ENCODE measurements around the gene RAB22A. TPM values are rescaled to one million over a fixed set of nuclear protein-coding genes. Genes with fewer than 3 reads are reported as not detected.
A peak's percentile ranks its signal among the peaks of the same experiment; 100 is the strongest.

Gene RAB22A
- polyA plus RNA-seq, 1 donor (not counting 4 experiments of a cell fraction or from before 2014, with no cell fraction given): 22.9 TPM

DNA sequence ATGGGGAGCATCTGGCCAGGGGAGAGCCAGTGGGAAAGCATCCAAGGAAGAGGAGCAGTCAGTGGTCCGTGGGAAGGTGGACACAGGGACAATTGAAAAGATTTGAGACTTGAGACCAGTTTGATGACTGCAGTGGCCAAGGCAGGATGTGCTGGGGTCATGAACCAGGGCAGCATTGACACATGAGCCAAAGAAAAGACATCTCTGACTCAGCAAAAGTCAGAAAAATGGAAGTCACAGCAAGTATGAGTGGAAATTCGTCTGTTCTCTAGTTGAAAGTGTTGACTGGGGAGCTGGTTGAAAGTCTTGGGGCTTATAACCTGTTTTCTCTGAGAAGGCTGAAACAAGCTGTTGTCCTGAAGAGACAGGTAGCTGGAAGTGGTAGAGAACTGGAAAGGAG, 31.3 kb downstream of the RAB22A start:
- peaks cover 52% of the 10 kb centered on the region for H3K4me1 ChIP-seq (ENCODE audit: control insufficient read depth, extremely low read depth, insufficient read depth, low read length)
- dilution Hi-C loops (cut with MboI; ENCODE audit: extremely low pct_ligation_motif_present, low sequenced_read_pairs): no loop called here
- H3K9ac ChIP-seq (ENCODE audit: control insufficient read depth, extremely low read depth, insufficient read depth, low read length): no peak overlapping the region
- H3K9me3 ChIP-seq (ENCODE audit: control insufficient read depth, low read depth, low read length): no peaks in the 10 kb centered on the region
- no peaks in the 10 kb centered on the region for H4K20me1 ChIP-seq (ENCODE audit: control insufficient read depth, extremely low read depth, insufficient read depth, low read length)
- no peak overlapping the region for H3K4me3 ChIP-seq (ENCODE audit: control insufficient read depth in 2 of 3, extremely low read depth in 1 of 3, insufficient read depth in 2 of 3, low read depth in 1 of 3, low read length in 3 of 3)
- DNase-seq (ENCODE audit: low read depth, low spot score): no peak
- H3K36me3 ChIP-seq (ENCODE audit: control insufficient read depth in 2 of 2, extremely low read depth in 1 of 2, insufficient read depth in 2 of 2, low read length in 2 of 2): peaks cover 9 to 18% of the 10 kb centered on the region in 2 experiments
- H3K27ac ChIP-seq (ENCODE audit: control insufficient read depth, insufficient read depth, low read length): peak overlapping the region; percentile 54
- TF ChIP-seq EZH2 (IDR thresholded peaks at IDR 0.05; ENCODE audit: low read length) (no peak), CTCF (optimal IDR thresholded peaks at IDR 0.05 in 1 of 3, IDR thresholded peaks at IDR 0.05 in 1 of 3, conservative IDR thresholded peaks at IDR 0.05 in 1 of 3; ENCODE audit: extremely low read depth in 1 of 3, insufficient read depth in 2 of 3, low read length in 3 of 3) (no peak)
- no peak for FAIRE-seq
- no peaks in the 10 kb centered on the region for H3K27me3 ChIP-seq (ENCODE audit: control insufficient read depth, extremely low read depth, insufficient read depth, low read length)
- H3K9me1 ChIP-seq (ENCODE audit: control insufficient read depth, extremely low read depth, insufficient read depth, low read length): no peaks in the 10 kb centered on the region
- peaks cover 71% of the 10 kb centered on the region for H3K79me2 ChIP-seq (ENCODE audit: control insufficient read depth, insufficient read depth, low read length)
- H2AFZ ChIP-seq (ENCODE audit: control insufficient read depth, low read length): no peak overlapping the region
- peak overlapping the region; percentile 84 for H3K4me2 ChIP-seq (ENCODE audit: control insufficient read depth, extremely low read depth, insufficient read depth, low read depth, low read length)

- peak; percentile 28 for DNase-seq (ENCODE audit: low read depth, low spot score)
- H3K9me3 ChIP-seq (ENCODE audit: control insufficient read depth, low read depth, low read length): no peaks in the 10 kb centered on the region
Measured at GRCh38 chr20:58342104-58342945, 32.8 kb downstream of the RAB22A start.

More at GRCh38 chr20:58342104-58342945, 32.8 kb downstream of the RAB22A start:
- FAIRE-seq: no peak
- H3K4me3 ChIP-seq (ENCODE audit: control insufficient read depth in 2 of 3, extremely low read depth in 1 of 3, insufficient read depth in 2 of 3, low read depth in 1 of 3, low read length in 3 of 3): peak overlapping the region in 2 of 3 experiments; percentile 24 to 53
- H3K9me1 ChIP-seq (ENCODE audit: control insufficient read depth, extremely low read depth, insufficient read depth, low read length): no peaks in the 10 kb centered on the region
- peak overlapping the region; percentile 84 for H3K4me2 ChIP-seq (ENCODE audit: control insufficient read depth, extremely low read depth, insufficient read depth, low read depth, low read length)
- TF ChIP-seq EZH2 (IDR thresholded peaks at IDR 0.05; ENCODE audit: low read length) (no peak), CTCF (optimal IDR thresholded peaks at IDR 0.05 in 1 of 3, IDR thresholded peaks at IDR 0.05 in 1 of 3, conservative IDR thresholded peaks at IDR 0.05 in 1 of 3; ENCODE audit: extremely low read depth in 1 of 3, insufficient read depth in 2 of 3, low read length in 3 of 3) (no peak)
- dilution Hi-C loops (cut with MboI; ENCODE audit: extremely low pct_ligation_motif_present, low sequenced_read_pairs): no loop called here
- no peaks in the 10 kb centered on the region for H4K20me1 ChIP-seq (ENCODE audit: control insufficient read depth, extremely low read depth, insufficient read depth, low read length)
- no peak overlapping the region for H2AFZ ChIP-seq (ENCODE audit: control insufficient read depth, low read length)
- H3K4me1 ChIP-seq (ENCODE audit: control insufficient read depth, extremely low read depth, insufficient read depth, low read length): peaks cover 52% of the 10 kb centered on the region
- no peaks in the 10 kb centered on the region for H3K27me3 ChIP-seq (ENCODE audit: control insufficient read depth, extremely low read depth, insufficient read depth, low read length)
- H3K79me2 ChIP-seq (ENCODE audit: control insufficient read depth, insufficient read depth, low read length): peaks cover 72% of the 10 kb centered on the region
- H3K9ac ChIP-seq (ENCODE audit: control insufficient read depth, extremely low read depth, insufficient read depth, low read length): no peak overlapping the region
- H3K27ac ChIP-seq (ENCODE audit: control insufficient read depth, insufficient read depth, low read length): peak overlapping the region; percentile 54
- H3K36me3 ChIP-seq (ENCODE audit: control insufficient read depth in 2 of 2, extremely low read depth in 1 of 2, insufficient read depth in 2 of 2, low read length in 2 of 2): peaks cover 12 to 28% of the 10 kb centered on the region in 2 experiments

All from keratinocyte (primary cell).